H1 (cell line): ENCODE measurements around the gene PRTN3.

ENCODE experiments used
- CHD1 ChIP-seq: IDR thresholded peaks from 2 replicates; pipeline ENCODE4 v1.6.1; 2012; ENCODE audit warnings: low read depth, low read length, improper control_type of control experiment
- CHD2 ChIP-seq: IDR thresholded peaks from 2 replicates; pipeline ENCODE4 v1.6.1; 2012; ENCODE audit warnings: low read length, improper control_type of control experiment
- CREB1 ChIP-seq: IDR thresholded peaks from 2 replicates; pipeline ENCODE4 v1.6.1; 2012; ENCODE audit warnings: inconsistent platforms
- EP300 ChIP-seq, 2 experiments: IDR thresholded peaks; 1 replicate in 1 of 2; 2 replicates in 1 of 2; pipeline ENCODE4 v1.6.1; 2011 to 2012; ENCODE audit warnings: low read depth in 2 of 2, low read length in 2 of 2, mild to moderate bottlenecking in 2 of 2, borderline replicate concordance in 1 of 2, inconsistent platforms in 1 of 2, moderate library complexity in 1 of 2
- EZH2 ChIP-seq: fragments of 200-600 bp; sonication (generic); IDR thresholded peaks from 2 replicates; pipeline ENCODE4 v1.7.1; 2012; ENCODE audit warnings: low read depth, mild to moderate bottlenecking, moderate library complexity, low read length, inconsistent platforms; ENCODE audit not compliant: severe bottlenecking
- JUN ChIP-seq: IDR thresholded peaks from 2 replicates; pipeline ENCODE4 v1.6.1; 2011; ENCODE audit warnings: low read depth, mild to moderate bottlenecking, improper control_type of control experiment, low read length
- MAFK ChIP-seq: IDR thresholded peaks from 2 replicates; pipeline ENCODE4 v1.6.1; 2012; ENCODE audit warnings: low read depth, mild to moderate bottlenecking, improper control_type of control experiment, low read length
- POLR2A ChIP-seq, 2 experiments: IDR thresholded peaks; 1 replicate in 1 of 2; 2 replicates in 1 of 2; pipeline ENCODE4 v1.6.1; 2011; ENCODE audit warnings: low read depth in 2 of 2, low read length in 2 of 2, mild to moderate bottlenecking in 2 of 2; ENCODE audit errors: control extremely low read depth in 1 of 2
- POLR2AphosphoS5 ChIP-seq: IDR thresholded peaks from 2 replicates; pipeline ENCODE4 v1.6.1; 2011; ENCODE audit warnings: low read depth, low read length
- RBBP5 ChIP-seq: IDR thresholded peaks from 2 replicates; pipeline ENCODE4 v1.7.1; 2012; ENCODE audit warnings: low read depth, mild to moderate bottlenecking, inconsistent platforms, low read length, moderate library complexity, borderline replicate concordance
- RFX5 ChIP-seq: IDR thresholded peaks from 2 replicates; pipeline ENCODE4 v1.6.1; 2011; ENCODE audit warnings: low read depth, low read length, improper control_type of control experiment, borderline replicate concordance
- SP4 ChIP-seq: IDR thresholded peaks from 2 replicates; pipeline ENCODE4 v1.6.1; 2012; ENCODE audit warnings: low read length, inconsistent platforms
- TF ChIP-seq, protein P1 (sequence below), 3 experiments: IDR thresholded peaks; 1 replicate in 2 of 3; 2 replicates in 1 of 3; pipeline versions ENCODE4 v1.5.1 to v1.6.1; 2011; ENCODE audit warnings: low read length in 3 of 3, mild to moderate bottlenecking in 3 of 3, inconsistent platforms in 2 of 3, low read depth in 1 of 3, moderate library complexity in 1 of 3; ENCODE audit not compliant: insufficient read depth in 1 of 3; ENCODE audit errors: control extremely low read depth in 1 of 3
- TF ChIP-seq, protein P2 (sequence below): IDR thresholded peaks from 2 replicates; pipeline ENCODE4 v1.6.1; 2012; ENCODE audit warnings: inconsistent platforms

DNA sequence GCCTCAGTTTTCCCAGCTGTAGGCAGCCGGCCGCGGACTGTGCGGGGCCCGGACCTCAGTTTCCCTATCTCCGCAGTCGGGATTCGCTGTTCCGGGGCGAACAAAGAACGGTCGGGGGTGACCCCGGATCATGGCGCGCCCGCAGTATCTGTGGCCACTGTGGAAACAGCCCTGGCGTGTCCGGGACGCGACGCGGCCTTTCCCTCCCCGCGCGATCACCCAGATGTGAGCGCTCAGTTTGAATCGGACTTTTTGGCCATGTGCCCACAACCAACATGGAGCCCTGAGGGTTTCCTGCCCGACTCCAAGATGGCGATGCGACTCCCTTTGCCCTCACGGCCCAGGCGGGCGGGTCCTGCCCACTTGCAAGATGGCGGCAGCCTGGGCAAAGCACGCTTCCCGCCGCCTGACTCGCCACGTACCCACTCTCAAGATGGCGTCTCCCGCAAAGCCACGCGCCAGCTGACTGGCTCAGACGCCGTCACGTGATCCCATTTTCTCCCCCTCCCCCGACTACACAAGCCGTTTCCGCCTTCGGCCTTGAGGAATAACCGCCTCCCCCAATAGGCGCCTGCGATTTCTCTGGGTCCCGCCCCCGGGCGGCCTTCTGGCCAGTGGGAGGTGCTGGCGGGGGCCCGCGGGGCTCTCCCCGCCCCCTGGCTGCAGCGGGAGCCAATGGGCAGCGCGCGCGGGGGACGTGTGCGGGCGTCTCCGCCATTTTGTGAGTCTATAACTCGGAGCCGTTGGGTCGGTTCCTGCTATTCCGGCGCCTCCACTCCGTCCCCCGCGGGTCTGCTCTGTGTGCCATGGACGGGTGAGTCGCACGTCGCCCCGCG, 43.9 kb upstream of the PRTN3 start, which contains the start of gene PTBP1:
- TF ChIP-seq, protein P1, sequence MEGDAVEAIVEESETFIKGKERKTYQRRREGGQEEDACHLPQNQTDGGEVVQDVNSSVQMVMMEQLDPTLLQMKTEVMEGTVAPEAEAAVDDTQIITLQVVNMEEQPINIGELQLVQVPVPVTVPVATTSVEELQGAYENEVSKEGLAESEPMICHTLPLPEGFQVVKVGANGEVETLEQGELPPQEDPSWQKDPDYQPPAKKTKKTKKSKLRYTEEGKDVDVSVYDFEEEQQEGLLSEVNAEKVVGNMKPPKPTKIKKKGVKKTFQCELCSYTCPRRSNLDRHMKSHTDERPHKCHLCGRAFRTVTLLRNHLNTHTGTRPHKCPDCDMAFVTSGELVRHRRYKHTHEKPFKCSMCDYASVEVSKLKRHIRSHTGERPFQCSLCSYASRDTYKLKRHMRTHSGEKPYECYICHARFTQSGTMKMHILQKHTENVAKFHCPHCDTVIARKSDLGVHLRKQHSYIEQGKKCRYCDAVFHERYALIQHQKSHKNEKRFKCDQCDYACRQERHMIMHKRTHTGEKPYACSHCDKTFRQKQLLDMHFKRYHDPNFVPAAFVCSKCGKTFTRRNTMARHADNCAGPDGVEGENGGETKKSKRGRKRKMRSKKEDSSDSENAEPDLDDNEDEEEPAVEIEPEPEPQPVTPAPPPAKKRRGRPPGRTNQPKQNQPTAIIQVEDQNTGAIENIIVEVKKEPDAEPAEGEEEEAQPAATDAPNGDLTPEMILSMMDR (IDR thresholded peaks at IDR 0.05; ENCODE audit: control extremely low read depth in 1 of 3, insufficient read depth in 1 of 3, low read depth in 1 of 3, low read length in 3 of 3) = no peak
- no peak for TF ChIP-seq EZH2
- TF ChIP-seq POLR2A (IDR thresholded peaks at IDR 0.05; ENCODE audit: control extremely low read depth in 1 of 2, low read depth in 2 of 2, low read length in 2 of 2) = peak in 1 of 2 experiments; percentile 96; a peak in 2 of 3 replicates
- TF ChIP-seq RFX5 = no peak
- TF ChIP-seq, protein P2, sequence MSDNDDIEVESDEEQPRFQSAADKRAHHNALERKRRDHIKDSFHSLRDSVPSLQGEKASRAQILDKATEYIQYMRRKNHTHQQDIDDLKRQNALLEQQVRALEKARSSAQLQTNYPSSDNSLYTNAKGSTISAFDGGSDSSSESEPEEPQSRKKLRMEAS = peak; percentile 96
- no peak for TF ChIP-seq JUN
- peak; percentile 69 for TF ChIP-seq CREB1
- TF ChIP-seq POLR2AphosphoS5 = peak; percentile 94
- TF ChIP-seq EP300 (IDR thresholded peaks at IDR 0.05; ENCODE audit: borderline replicate concordance in 1 of 2, low read depth in 2 of 2, low read length in 2 of 2) = 0 out of 3 replicates have a peak, but pooled peaks of 1 of the 2 experiments have one; percentile 13
- TF ChIP-seq CHD2 = peak; percentile 73; the same call in 1 of the 2 replicates
- TF ChIP-seq MAFK = no peak
- no peak for TF ChIP-seq RBBP5
- no peak for TF ChIP-seq CHD1
- peak; percentile 69; the same call in 1 of the 2 replicates for TF ChIP-seq SP4
